Lung (tissue), 12 donors: ENCODE data around the gene LINGO3. TPM values are rescaled to one million over a fixed set of nuclear protein-coding genes. Genes with fewer than 3 reads are reported as not detected.
"Not testable (repeated sequence)": the region's sequence is repeated elsewhere in the genome, so short reads cannot be mapped to it uniquely, and the experiment has no call there.

Experiments
- ATAC-seq: fragments of 200-7000 bp; cut with Tn5 transposase; one replicate; pipeline ENCODE4 v1.9.1; 2020; ENCODE audit warnings: moderate number of reproducible peaks; ENCODE audit not compliant: insufficient read depth, low FRiP score
- DNase-seq, 3 donors: peaks; one replicate each; pipeline ENCODE4 v3.0.0-alpha.2; 2013 to 2017
- H3K27ac ChIP-seq, 2 donors: one replicate each; pipeline ENCODE4 v1.5.1; 2013; ENCODE audit warnings: mild to moderate bottlenecking in 2 of 2, moderate library complexity in 2 of 2, control low read depth in 1 of 2, inconsistent platforms in 1 of 2, low read depth in 1 of 2, low read length in 1 of 2
- H3K27me3 ChIP-seq, 3 donors: one replicate each; pipeline ENCODE4 v1.5.1; 2013; ENCODE audit warnings: low read length in 2 of 3; ENCODE audit not compliant: control insufficient read depth in 3 of 3, insufficient read depth in 3 of 3
- H3K36me3 ChIP-seq, 4 donors: one replicate each; pipeline ENCODE4 v1.5.1; 2013; ENCODE audit warnings: low read length in 4 of 4, mild to moderate bottlenecking in 1 of 4, moderate library complexity in 1 of 4; ENCODE audit not compliant: control insufficient read depth in 4 of 4, insufficient read depth in 4 of 4
- H3K4me1 ChIP-seq, 5 donors: one replicate each; pipeline ENCODE4 v1.5.1; 2013; ENCODE audit warnings: low read length in 5 of 5, mild to moderate bottlenecking in 2 of 5, moderate library complexity in 1 of 5; ENCODE audit not compliant: control insufficient read depth in 5 of 5, insufficient read depth in 5 of 5
- H3K4me3 ChIP-seq: one replicate; pipeline ENCODE4 v1.5.1; 2013; ENCODE audit warnings: mild to moderate bottlenecking, control low read depth, moderate library complexity
- H3K9ac ChIP-seq, 2 donors: one replicate each; pipeline ENCODE4 v1.5.1; 2013; ENCODE audit warnings: low read length in 2 of 2, control low read depth in 1 of 2; ENCODE audit not compliant: insufficient read depth in 1 of 2
- H3K9me3 ChIP-seq, 4 donors: one replicate each; pipeline ENCODE4 v1.5.1; 2013; ENCODE audit warnings: low read length in 3 of 4, mild to moderate bottlenecking in 1 of 4, moderate library complexity in 1 of 4; ENCODE audit not compliant: control insufficient read depth in 4 of 4, insufficient read depth in 3 of 4
- WGBS, 2 donors: extraction: QIAGEN DNeasy Blood & Tissue Kit; methylation state at CpG; one replicate each; pipeline ENCODE4 v1.1.7; 2013; 5-methylcytosine and 5-hydroxymethylcytosine counted together
- polyA plus RNA-seq, 2 donors: library from polyadenylated mRNA; stranded (reverse); fragments of 200-250 nt; gene quantifications; one replicate each; pipeline ENCODE4 v1.2.1, GENCODE V29; 2013
- total RNA-seq, 2 donors: library from RNA; depleted of rRNA in 1 of 2; stranded (reverse); fragments of >200 nt in 1 of 2; gene quantifications; one replicate each; pipeline ENCODE4 v1.2.1, GENCODE V29; 2014 to 2021
- TF ChIP-seq, protein P1 (sequence below): IDR thresholded peaks from 2 replicates; pipeline ENCODE4 v1.5.1; 2012; ENCODE audit warnings: mild to moderate bottlenecking; ENCODE audit errors: control extremely low read depth, extremely low read depth
- donor health status: control.
- donor health status: control.
- donor health status: Bipolar disorder and iron deficiency.
- donor health status: healthy.
- donor health status: DM: yes; HTN: yes; CAD: no.

LINGO3 gene
- total and polyA plus RNA-seq, 4 donors: 0.10 to 1.0 (median 0.21) TPM; not detected in 1

DNA sequence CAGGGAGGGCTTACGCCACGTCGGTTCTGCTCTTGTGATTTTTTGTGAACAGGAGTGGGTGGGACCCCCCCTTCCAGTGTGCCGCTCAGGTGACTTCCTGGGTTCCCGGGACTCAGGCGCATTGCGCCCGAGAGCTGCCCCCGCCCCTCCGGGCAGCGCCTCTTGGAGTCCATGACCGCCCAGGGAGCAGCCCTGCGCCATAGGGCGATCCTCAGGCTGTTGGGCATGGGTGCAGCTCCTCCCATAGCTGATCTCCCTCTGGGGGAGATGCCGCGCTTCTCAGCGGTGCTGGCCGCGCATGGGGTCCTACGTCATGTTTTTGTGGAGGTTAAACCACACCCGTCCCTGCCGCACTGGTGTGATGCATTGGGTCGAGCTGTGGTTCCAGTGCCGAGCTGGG is 44.2 kb upstream of the LINGO3 start:
- Histone ChIP-seq H3K9me3 (no peaks in the 10 kb centered on the region), H3K27ac (no peak overlapping the region), H3K36me3 (peaks cover 0 to 39% (median 10%) of the 10 kb centered on the region in 4 donors), H3K4me3 (no peak overlapping the region), H3K4me1 (no peaks in the 10 kb centered on the region), H3K27me3 (no peaks in the 10 kb centered on the region), H3K9ac (no peak overlapping the region)
- TF ChIP-seq, protein P1, sequence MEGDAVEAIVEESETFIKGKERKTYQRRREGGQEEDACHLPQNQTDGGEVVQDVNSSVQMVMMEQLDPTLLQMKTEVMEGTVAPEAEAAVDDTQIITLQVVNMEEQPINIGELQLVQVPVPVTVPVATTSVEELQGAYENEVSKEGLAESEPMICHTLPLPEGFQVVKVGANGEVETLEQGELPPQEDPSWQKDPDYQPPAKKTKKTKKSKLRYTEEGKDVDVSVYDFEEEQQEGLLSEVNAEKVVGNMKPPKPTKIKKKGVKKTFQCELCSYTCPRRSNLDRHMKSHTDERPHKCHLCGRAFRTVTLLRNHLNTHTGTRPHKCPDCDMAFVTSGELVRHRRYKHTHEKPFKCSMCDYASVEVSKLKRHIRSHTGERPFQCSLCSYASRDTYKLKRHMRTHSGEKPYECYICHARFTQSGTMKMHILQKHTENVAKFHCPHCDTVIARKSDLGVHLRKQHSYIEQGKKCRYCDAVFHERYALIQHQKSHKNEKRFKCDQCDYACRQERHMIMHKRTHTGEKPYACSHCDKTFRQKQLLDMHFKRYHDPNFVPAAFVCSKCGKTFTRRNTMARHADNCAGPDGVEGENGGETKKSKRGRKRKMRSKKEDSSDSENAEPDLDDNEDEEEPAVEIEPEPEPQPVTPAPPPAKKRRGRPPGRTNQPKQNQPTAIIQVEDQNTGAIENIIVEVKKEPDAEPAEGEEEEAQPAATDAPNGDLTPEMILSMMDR: no peak
- ATAC-seq: no peak
- WGBS, 2 donors: 94 to 98% methylated on average over 24 of the region's 24 CpGs
- DNase-seq: no peak

DNA sequence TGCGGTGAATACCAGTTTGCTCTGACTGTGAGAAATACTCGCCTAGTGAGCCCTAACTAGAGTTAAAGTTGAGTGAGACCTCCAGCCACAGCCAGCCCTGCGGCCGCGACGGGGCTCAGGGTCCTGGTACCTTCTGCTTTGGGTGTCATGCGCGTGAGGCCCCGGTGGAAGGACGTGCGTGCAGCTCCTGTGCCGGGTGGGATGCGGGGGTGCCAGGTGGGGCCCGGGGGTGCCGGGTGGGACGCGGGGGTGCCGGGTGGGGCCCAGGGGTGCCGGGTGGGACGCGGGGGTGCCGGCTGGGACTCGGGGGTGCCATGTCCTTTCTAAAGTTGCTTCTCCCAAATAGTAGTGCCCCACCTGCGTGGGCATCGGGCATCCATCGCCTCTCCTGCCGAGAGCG is 43.6 kb upstream of the LINGO3 start:
- H3K36me3 ChIP-seq: peaks cover 0 to 41% (median 10%) of the 10 kb centered on the region in 4 donors
- WGBS, 2 donors: 96 to 98% methylated on average over 28 of the region's 28 CpGs
- H3K27ac ChIP-seq: no peak overlapping the region
- ATAC-seq (no peak), DNase-seq (no peak)
- H3K9me3 ChIP-seq: no peaks in the 10 kb centered on the region
- no peak overlapping the region for H3K9ac ChIP-seq
- TF ChIP-seq, protein P1: no peak
- no peak overlapping the region for H3K4me3 ChIP-seq
- H3K4me1 ChIP-seq: no peaks in the 10 kb centered on the region
- no peaks in the 10 kb centered on the region for H3K27me3 ChIP-seq

DNA sequence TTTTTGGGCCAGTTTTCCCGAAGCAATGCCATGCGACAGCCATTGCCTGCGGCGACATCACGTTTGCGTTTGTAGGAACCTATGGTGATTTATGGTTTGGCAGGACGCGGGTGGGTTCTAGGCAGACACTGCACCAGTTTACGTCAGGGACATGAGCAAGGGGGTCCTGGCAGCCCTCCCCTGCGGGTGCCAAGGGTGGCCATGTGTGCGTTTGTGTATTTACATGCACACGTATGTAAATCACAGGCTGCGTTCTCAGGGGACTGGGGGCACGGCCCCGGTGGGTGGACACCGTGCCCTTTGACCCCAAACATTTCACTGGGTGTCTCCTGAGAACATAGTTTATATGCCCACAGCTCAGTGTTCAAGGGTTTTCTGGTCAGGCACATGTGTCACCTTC is 42.7 kb upstream of the LINGO3 start:
- no peaks in the 10 kb centered on the region for H3K9me3 ChIP-seq
- 95% methylated on average over 16 of the region's 16 CpGs for WGBS, 2 donors
- DNase-seq: no peak

DNA sequence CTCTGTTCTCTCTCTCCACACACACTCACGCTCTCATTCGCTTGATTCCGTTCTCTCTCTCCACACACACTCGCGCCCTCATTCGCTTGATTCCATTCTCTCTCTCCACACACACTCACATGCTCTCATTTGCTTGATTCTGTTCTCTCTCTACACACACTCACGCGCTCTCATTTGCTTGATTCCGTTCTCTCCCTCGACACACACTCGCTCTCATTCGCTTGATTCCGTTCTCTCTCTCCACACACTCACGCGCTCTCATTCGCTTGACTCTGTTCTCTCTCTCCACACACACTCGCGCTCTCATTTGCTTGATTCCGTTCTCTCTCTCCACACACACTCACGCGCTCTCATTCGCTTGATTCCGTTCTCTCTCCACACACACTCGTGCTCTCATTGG is 41.9 kb upstream of the LINGO3 start:
- WGBS, 2 donors: 96% methylated on average over 24 of the region's 24 CpGs
- ATAC-seq: not testable (repeated sequence)

More for the DNA sequence above, 42.7 kb upstream of the LINGO3 start:
- H3K27ac ChIP-seq: no peak overlapping the region
- no peak for ATAC-seq
- no peaks in the 10 kb centered on the region for H3K27me3 ChIP-seq
- peaks cover 0 to 3% (median 0%) of the 10 kb centered on the region in 5 donors for H3K4me1 ChIP-seq
- no peak overlapping the region for H3K9ac ChIP-seq
- TF ChIP-seq, protein P1: no peak
- H3K36me3 ChIP-seq: peaks cover 0 to 43% (median 10%) of the 10 kb centered on the region in 4 donors
- no peak overlapping the region for H3K4me3 ChIP-seq

More for the DNA sequence above, 41.9 kb upstream of the LINGO3 start:
- H3K9ac ChIP-seq, H3K9me3 ChIP-seq, DNase-seq, H3K4me1 ChIP-seq, H3K27ac ChIP-seq, H3K27me3 ChIP-seq, H3K4me3 ChIP-seq: not testable (repeated sequence)
- H3K36me3 ChIP-seq: peaks cover 3 to 48% (median 10%) of the 10 kb centered on the region in 4 donors
